GM21381 (cell line): Measurements from ENCODE around the gene UBE2N.
"Not testable (repeated sequence)": the region's sequence is repeated elsewhere in the genome, so short reads cannot be mapped to it uniquely, and the experiment has no call there.

ENCODE experiments used
- ATAC-seq: cut with Tn5 transposase; IDR thresholded peaks from one replicate; pipeline ENCODE4 v1.9.1; 2021; ENCODE audit warnings: mild to moderate bottlenecking, moderate library complexity; ENCODE audit not compliant: unreplicated experiment

UBE2N gene

GRCh38 chr12:93415723-93416464, 25.9 kb downstream of the UBE2N start:
- no peak for ATAC-seq

- ATAC-seq: no peak
These were observed 28.7 kb downstream of the UBE2N start for GRCh38 chr12:93413064-93413463.

GRCh38 chr12:93412396-93412795, 29.4 kb downstream of the UBE2N start:
- ATAC-seq: not testable (repeated sequence)

GRCh38 chr12:93411060-93411459, 30.7 kb downstream of the UBE2N start:
- not testable (repeated sequence) for ATAC-seq

- not testable (repeated sequence) for ATAC-seq
These were observed 32.2 kb downstream of the UBE2N start for GRCh38 chr12:93409343-93410187.

- no peak for ATAC-seq
These were observed 32.9 kb downstream of the UBE2N start for GRCh38 chr12:93408813-93409212.

GRCh38 chr12:93407963-93408283, 33.8 kb downstream of the UBE2N start:
- no peak for ATAC-seq

- ATAC-seq: no peak
These were observed 34.4 kb downstream of the UBE2N start for GRCh38 chr12:93407054-93407962.

- no peak for ATAC-seq
These were observed 36.5 kb downstream of the UBE2N start for GRCh38 chr12:93404961-93405849.

GRCh38 chr12:93403988-93404803, 37.6 kb downstream of the UBE2N start:
- ATAC-seq: no peak

GRCh38 chr12:93402333-93403311, 39.1 kb downstream of the UBE2N start:
- no peak for ATAC-seq

GRCh38 chr12:93399183-93399863, 42.4 kb downstream of the UBE2N start:
- peak; percentile 84 for ATAC-seq

- ATAC-seq: no peak
These were observed 44.3 kb downstream of the UBE2N start for GRCh38 chr12:93397412-93397811.

GRCh38 chr12:93393425-93393824, 48.3 kb downstream of the UBE2N start:
- no peak for ATAC-seq

- ATAC-seq: no peak
These were observed 51.0 kb downstream of the UBE2N start for GRCh38 chr12:93390549-93391297.

GRCh38 chr12:93390031-93390430, 51.7 kb downstream of the UBE2N start:
- ATAC-seq: no peak

GRCh38 chr12:93387780-93388179, 54.0 kb downstream of the UBE2N start:
- ATAC-seq: no peak
